K562 (cell line): ENCODE measurements around the gene ETS2. TPM values are rescaled to one million over a fixed set of nuclear protein-coding genes. Genes with fewer than 3 reads are reported as not detected.
A peak's percentile ranks its signal among the peaks of the same experiment; 100 is the strongest.

Experiments
- ATAC-seq: fragments of 200-7000 bp; cut with Tn5 transposase; 3 replicates; pipeline ENCODE4 v1.9.1; 2020; ENCODE audit warnings: moderate library complexity
- BruUV-seq: library from RNA; stranded (reverse); fragments of 400-500 nt; replicated peaks from 2 replicates; lab custom pipeline; 2021; lab: Mats Ljungman, UMichigan
- CTCF ChIA-PET: fragments of 300-600 bp; formaldehyde crosslinking; extraction: SDS; loops from one replicate; lab custom pipeline; 2021; ENCODE audit warnings: low intra/inter-chr PET ratio; lab: Yijun Ruan, JAX
- POLR2A ChIA-PET: fragments of 300-600, 350-650 bp; sonication (Branson Sonifier 250); formaldehyde crosslinking; extraction: SDS; loops from one replicate; lab custom pipeline; 2021; ENCODE audit warnings: antibody characterized with exemption, inconsistent platforms; lab: Yijun Ruan, JAX
- DNase-seq, 4 experiments: peaks; one replicate each; pipeline versions ENCODE4 v3.0.0 to v3.0.0-alpha.2; 2011 to 2018; ENCODE audit warnings: low spot score in 3 of 4, mixed read lengths in 3 of 4; ENCODE audit errors: extremely low read depth in 1 of 4
- FAIRE-seq: peaks from 2 replicates; lab custom pipeline; 2011; peaks lifted over from hg19 to GRCh38; lab: Jason Lieb, UNC
- H2AFZ ChIP-seq: 2 replicates; pipeline ENCODE4 v1.6.0; 2011; ENCODE audit warnings: low read depth, low read length, control low read depth, inconsistent platforms
- H3K27ac ChIP-seq: fragments of 200-600 bp; 3 replicates; pipeline ENCODE4 v1.8.0; 2011; ENCODE audit warnings: low read depth, mild to moderate bottlenecking, control low read depth, inconsistent platforms, low read length, moderate library complexity, mixed read lengths; ENCODE audit errors: extremely low read depth
- H3K27me3 ChIP-seq, 2 experiments: fragments of 300-600 bp in 1 of 2; 2 replicates in 1 of 2; 3 replicates in 1 of 2; pipeline versions ENCODE4 v1.6.0 to v1.8.0; 2011; ENCODE audit warnings: inconsistent platforms in 2 of 2, low read length in 2 of 2, mild to moderate bottlenecking in 1 of 2, mixed read lengths in 1 of 2, moderate library complexity in 1 of 2; ENCODE audit not compliant: control insufficient read depth in 2 of 2, insufficient read depth in 2 of 2
- H3K36me3 ChIP-seq: fragments of 300-600 bp; 3 replicates; pipeline ENCODE4 v1.8.0; 2011; ENCODE audit warnings: mild to moderate bottlenecking, low read length, inconsistent platforms; ENCODE audit not compliant: control insufficient read depth, insufficient read depth
- H3K4me1 ChIP-seq, 2 experiments: fragments of 200-600 bp in 1 of 2; replicated peaks in 1 of 2; 2 replicates in 1 of 2; 3 replicates in 1 of 2; pipeline versions ENCODE4 v1.5.1 to v1.8.0; 2011; ENCODE audit warnings: inconsistent platforms in 2 of 2, low read length in 2 of 2, mild to moderate bottlenecking in 1 of 2, mixed read lengths in 1 of 2, moderate library complexity in 1 of 2; ENCODE audit not compliant: control insufficient read depth in 2 of 2, insufficient read depth in 2 of 2
- H3K4me2 ChIP-seq: 2 replicates; pipeline ENCODE4 v1.6.1; 2011; ENCODE audit warnings: low read length, control low read depth, inconsistent platforms, mixed read lengths; ENCODE audit not compliant: insufficient read depth
- H3K4me3 ChIP-seq: fragments of 200-600 bp; sonication (generic), shearing (Covaris generic); 2 replicates; pipeline ENCODE4 v1.5.1; 2016; ENCODE audit warnings: control low read depth, inconsistent platforms
- H3K79me2 ChIP-seq: fragments of 200-600 bp; 3 replicates; pipeline ENCODE4 v1.8.0; 2011; ENCODE audit warnings: low read length, inconsistent platforms; ENCODE audit not compliant: control insufficient read depth, insufficient read depth
- H3K9ac ChIP-seq, 2 experiments: 2 replicates each; pipeline versions ENCODE4 v1.6.0 to v1.6.1; 2011; ENCODE audit warnings: low read depth in 2 of 2, low read length in 2 of 2, control low read depth in 1 of 2, inconsistent platforms in 1 of 2, mild to moderate bottlenecking in 1 of 2, mixed read lengths in 1 of 2; ENCODE audit not compliant: insufficient read depth in 1 of 2
- H3K9me1 ChIP-seq: one replicate; pipeline ENCODE4 v1.6.0; 2011; ENCODE audit warnings: inconsistent platforms, mild to moderate bottlenecking, low read length, moderate library complexity; ENCODE audit not compliant: control insufficient read depth, insufficient read depth
- H3K9me3 ChIP-seq: replicated peaks from 2 replicates; pipeline ENCODE4 v1.5.1; 2011; ENCODE audit warnings: low read depth, low read length, inconsistent platforms; ENCODE audit not compliant: control insufficient read depth, insufficient read depth
- H4K20me1 ChIP-seq: replicated peaks from 2 replicates; pipeline ENCODE4 v1.6.1; 2011; ENCODE audit warnings: low read length, inconsistent platforms, mixed read lengths; ENCODE audit not compliant: control insufficient read depth, insufficient read depth
- BHLHE40 ChIP-seq: IDR thresholded peaks from 2 replicates; pipeline ENCODE4 v1.6.1; 2011; ENCODE audit warnings: low read length, improper control_type of control experiment
- E2F3 ChIP-seq: fragments of 250-450 bp; sonication (Bioruptor Pico); IDR thresholded peaks from 2 replicates; pipeline ENCODE4 v1.4.0; 2020; ENCODE audit warnings: mild to moderate bottlenecking
- FOS ChIP-seq: IDR thresholded peaks from 3 replicates; pipeline ENCODE4 v1.6.1; 2011; ENCODE audit not compliant: insufficient read length; ENCODE audit errors: extremely low read depth
- GABPB2 ChIP-seq: fragments of 250-450 bp; sonication (Bioruptor Pico); conservative IDR thresholded peaks from 2 replicates; pipeline ENCODE4 v1.5.1; 2021; ENCODE audit warnings: mild to moderate bottlenecking
- GTF2A2 ChIP-seq: IDR thresholded peaks from 2 replicates; pipeline ENCODE4 v1.6.1; 2016; ENCODE audit warnings: mild to moderate bottlenecking, missing genetic modification characterization, missing compliant biosample characterization
- MAFG ChIP-seq: fragments of 450-650 bp; conservative IDR thresholded peaks from 2 replicates; pipeline ENCODE4 v1.6.1; 2016; ENCODE audit warnings: missing genetic modification characterization, missing compliant biosample characterization
- NFIC ChIP-seq: fragments of 450-650 bp; IDR thresholded peaks from 2 replicates; pipeline ENCODE4 v1.6.1; 2017; ENCODE audit warnings: mild to moderate bottlenecking, inconsistent platforms
- RFX1 ChIP-seq: fragments of 450-650 bp; IDR thresholded peaks from 2 replicates; pipeline ENCODE4 v1.6.1; 2016; ENCODE audit warnings: mild to moderate bottlenecking, moderate library complexity
- TAF9B ChIP-seq: fragments of 450-650 bp; IDR thresholded peaks from 2 replicates; pipeline ENCODE4 v1.6.1; 2018; ENCODE audit warnings: mild to moderate bottlenecking; ENCODE audit not compliant: partially characterized antibody
- TEAD1 ChIP-seq, 2 experiments: fragments of 450-650 bp in 1 of 2; sonication (generic) in 1 of 2; formaldehyde crosslinking; IDR thresholded peaks; 2 replicates each; pipeline versions ENCODE4 v1.4.0 to v1.8.0; 2020 to 2022; ENCODE audit warnings: mild to moderate bottlenecking in 2 of 2, missing genetic modification reagents in 1 of 2
- TRIM28 ChIP-seq: fragments of 450-650 bp; IDR thresholded peaks from 2 replicates; pipeline ENCODE4 v1.6.1; 2017
- ZBTB1 ChIP-seq: sonication (generic); formaldehyde crosslinking; IDR thresholded peaks from 2 replicates; pipeline ENCODE4 v1.8.1; 2023; ENCODE audit warnings: missing genetic modification reagents, low read depth, mild to moderate bottlenecking, borderline replicate concordance
- ZBTB7A ChIP-seq: IDR thresholded peaks from 2 replicates; pipeline ENCODE4 v1.6.1; 2011; ENCODE audit warnings: low read depth, mild to moderate bottlenecking, low read length, moderate library complexity, borderline replicate concordance; ENCODE audit not compliant: control insufficient read depth
- ZNF134 ChIP-seq: fragments of 250-450 bp; sonication (Bioruptor Pico); conservative IDR thresholded peaks from 2 replicates; pipeline ENCODE4 v1.4.0; 2020
- ZNF174 ChIP-seq: fragments of 250-450 bp; sonication (Bioruptor Pico); IDR thresholded peaks from 2 replicates; pipeline ENCODE4 v1.4.0; 2020; ENCODE audit warnings: mild to moderate bottlenecking
- ZNF197 ChIP-seq: fragments of 200-800 bp; sonication (Bioruptor generic); IDR thresholded peaks from 2 replicates; pipeline ENCODE4 v1.6.1; 2016; ENCODE audit warnings: low read depth, missing genetic modification characterization, missing compliant biosample characterization
- ZNF584 ChIP-seq: fragments of 200-800 bp; sonication (Bioruptor generic); IDR thresholded peaks from 2 replicates; pipeline ENCODE4 v1.6.1; 2016; ENCODE audit warnings: low read depth, mild to moderate bottlenecking, missing genetic modification characterization, missing compliant biosample characterization
- WGBS: fragments of 100-300 bp; shearing (Covaris generic); methylation state at CpG from one replicate; pipeline ENCODE4 v1.1.6; 2016; ENCODE audit warnings: low coverage, mixed read lengths; ENCODE audit not compliant: insufficient coverage; ENCODE audit errors: missing lambda C conversion rate; 5-methylcytosine and 5-hydroxymethylcytosine counted together
- in situ Hi-C: fragments of 300-500 bp; cut with MboI; formaldehyde crosslinking; loops from 4 replicates; pipeline ENCODE4 v1.15.0; 2018; ENCODE audit warnings: inconsistent platforms, mixed read lengths
- intact Hi-C: fragments of 100-400 bp; cut with micrococcal nuclease; formaldehyde crosslinking; loops from 2 replicates; pipeline ENCODE4 v1.14.2; 2022
- polyA plus RNA-seq, 8 experiments: library from polyadenylated mRNA; depleted of rRNA in 4 of 8; stranded (reverse) in 5 of 8; unstranded in 3 of 8; fragments of >200 nt; fragmentation: Nextera tagmentation in 2 of 8; fragmentation: Illumina TruSeq in 1 of 8; extraction: Ambion mirVana in 2 of 8; extraction: Trizol in 1 of 8; gene quantifications; 2 replicates each; pipeline versions ENCODE4 v1.2.1 to v1.2.3, GENCODE V29; 2011 to 2014; ENCODE audit warnings: inconsistent platforms in 1 of 8, missing spikeins in 1 of 8
- total RNA-seq, 7 experiments: library from RNA; depleted of rRNA in 6 of 7; stranded (reverse); fragments of >200 nt in 6 of 7; fragmentation: Illumina TruSeq in 2 of 7; extraction: Trizol in 2 of 7; gene quantifications; 2 replicates each; pipeline versions ENCODE4 v1.2.1 to v1.2.3, GENCODE V29; 2011 to 2021; ENCODE audit warnings: low replicate concordance in 1 of 7
- TF ChIP-seq, protein P1 (sequence below): fragments of 450-650 bp; formaldehyde crosslinking; IDR thresholded peaks from 2 replicates; pipeline ENCODE4 v1.4.0; 2020; ENCODE audit warnings: mild to moderate bottlenecking, moderate library complexity
- TF ChIP-seq, protein P2 (sequence below): IDR thresholded peaks from 2 replicates; pipeline ENCODE4 v1.6.1; 2016; ENCODE audit warnings: missing genetic modification characterization, missing compliant biosample characterization

The ETS2 gene
- total and polyA plus RNA-seq, 9 of the 15 experiments (the other 6 are each of a cell fraction or from before 2014, with no cell fraction given): 1.7 to 24.4 (median 12.2) TPM

DNA sequence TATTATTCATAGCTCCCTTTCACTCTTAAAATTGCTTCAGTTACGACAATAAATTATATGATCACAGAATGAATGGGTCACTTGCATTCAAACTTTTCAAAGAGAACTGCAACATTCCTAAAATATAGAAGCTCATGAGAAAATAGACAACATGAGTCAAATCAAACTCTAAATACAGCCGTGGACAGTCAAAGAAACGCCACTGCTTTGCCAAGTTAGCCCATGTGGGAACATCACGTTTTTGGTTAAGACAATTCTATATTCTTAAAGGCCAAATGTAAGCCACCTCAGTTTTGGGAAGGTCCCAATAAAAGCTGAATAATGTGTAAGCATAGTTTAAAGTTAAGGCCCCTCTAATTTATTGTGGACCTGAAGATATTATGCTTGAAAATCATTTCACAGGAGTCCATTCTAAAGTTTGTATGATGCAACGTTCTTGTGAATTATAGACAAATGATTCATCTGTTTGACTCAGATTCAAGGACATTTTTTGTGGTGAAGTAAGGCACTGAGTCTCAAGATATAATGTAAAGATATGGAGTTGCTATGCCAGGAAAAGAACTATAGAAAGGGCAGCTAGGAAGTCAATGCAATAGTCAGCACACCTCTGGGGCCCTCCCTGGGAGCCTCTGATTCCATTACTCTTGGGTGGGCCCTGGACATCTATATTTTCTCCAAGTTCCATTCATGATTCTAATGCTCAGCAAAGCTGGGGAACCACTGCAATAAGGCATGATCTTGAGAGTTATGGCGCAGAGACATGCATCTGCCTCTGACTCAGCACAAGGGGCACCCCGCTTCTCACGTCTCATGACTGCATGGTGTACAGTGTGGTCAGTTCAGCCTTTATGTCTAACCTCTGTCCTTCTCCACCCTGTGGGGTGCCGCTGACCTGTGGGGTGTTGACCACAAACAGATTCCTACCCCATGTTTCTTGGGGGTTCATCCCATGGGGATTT is 33.9 kb downstream of the ETS2 start:
- no peaks in the 10 kb centered on the region for H3K27me3 ChIP-seq
- ChIA-PET CTCF (no interaction called here), POLR2A (interaction anchor here (0.8 to 2.2 kb wide), 6 partner anchors 8 to 15 kb away, joined by 3 to 12 read pairs (median 5); no protein-coding TSS in a partner anchor)
- in situ Hi-C loops: no loop called here
- WGBS: 33% methylated on average over 9 of the region's 9 CpGs
- no peak overlapping the region for H3K4me2 ChIP-seq
- BruUV-seq: no TSS peak
- H2AFZ ChIP-seq: peak overlapping the region; percentile 35; the same call in 1 of the 2 replicates
- no peaks in the 10 kb centered on the region for H3K9me3 ChIP-seq
- H3K4me3 ChIP-seq: no peak overlapping the region
- H4K20me1 ChIP-seq: no peaks in the 10 kb centered on the region
- H3K9ac ChIP-seq: no peak overlapping the region; a peak in 1 of 4 replicates
- ATAC-seq (peak; percentile 65), DNase-seq (peak in 1 of 4 experiments; percentile 39), FAIRE-seq (no peak)
- H3K27ac ChIP-seq: peak overlapping the region; percentile 5; the same call in 1 of the 3 replicates
- peaks cover 8 to 17% of the 10 kb centered on the region in 2 experiments; a peak in 3 of 5 replicates for H3K4me1 ChIP-seq
- H3K36me3 ChIP-seq: no peaks in the 10 kb centered on the region
- intact Hi-C loops: no loop called here
- no peaks in the 10 kb centered on the region for H3K79me2 ChIP-seq
- H3K9me1 ChIP-seq: no peaks in the 10 kb centered on the region
- TF ChIP-seq NFIC (no peak), FOS (no peak), ZNF197 (CRISPR knock-in tag) (peak; percentile 64; the same call in 1 of the 2 replicates), ZBTB7A (no peak), TAF9B (no peak), BHLHE40 (peak; percentile 20; the same call in 1 of the 2 replicates), E2F3 (CRISPR knock-in tag) (peak; percentile 14; the same call in 1 of the 2 replicates), GTF2A2 (tag) (0 out of 2 replicates have a peak, but pooled peaks have one; percentile 43), GABPB2 (CRISPR knock-in tag) (no peak), RFX1 (no peak), ZNF134 (CRISPR knock-in tag) (no peak), ZNF174 (CRISPR knock-in tag) (0 out of 2 replicates have a peak, but pooled peaks have one; percentile 28), TRIM28 (no peak), ZNF584 (CRISPR knock-in tag) (peak; percentile 76; the same call in 1 of the 2 replicates), MAFG (tag) (peak; percentile 71; the same call in 1 of the 2 replicates), TEAD1 (CRISPR knock-in tag; IDR thresholded peaks at IDR 0.05) (0 out of 4 replicates have a peak, but pooled peaks of 1 of the 2 experiments have one; percentile 33), ZBTB1 (no peak)
- TF ChIP-seq, protein P1, sequence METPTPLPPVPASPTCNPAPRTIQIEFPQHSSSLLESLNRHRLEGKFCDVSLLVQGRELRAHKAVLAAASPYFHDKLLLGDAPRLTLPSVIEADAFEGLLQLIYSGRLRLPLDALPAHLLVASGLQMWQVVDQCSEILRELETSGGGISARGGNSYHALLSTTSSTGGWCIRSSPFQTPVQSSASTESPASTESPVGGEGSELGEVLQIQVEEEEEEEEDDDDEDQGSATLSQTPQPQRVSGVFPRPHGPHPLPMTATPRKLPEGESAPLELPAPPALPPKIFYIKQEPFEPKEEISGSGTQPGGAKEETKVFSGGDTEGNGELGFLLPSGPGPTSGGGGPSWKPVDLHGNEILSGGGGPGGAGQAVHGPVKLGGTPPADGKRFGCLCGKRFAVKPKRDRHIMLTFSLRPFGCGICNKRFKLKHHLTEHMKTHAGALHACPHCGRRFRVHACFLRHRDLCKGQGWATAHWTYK: peak; percentile 65; the same call in 1 of the 2 replicates
- TF ChIP-seq, protein P2, sequence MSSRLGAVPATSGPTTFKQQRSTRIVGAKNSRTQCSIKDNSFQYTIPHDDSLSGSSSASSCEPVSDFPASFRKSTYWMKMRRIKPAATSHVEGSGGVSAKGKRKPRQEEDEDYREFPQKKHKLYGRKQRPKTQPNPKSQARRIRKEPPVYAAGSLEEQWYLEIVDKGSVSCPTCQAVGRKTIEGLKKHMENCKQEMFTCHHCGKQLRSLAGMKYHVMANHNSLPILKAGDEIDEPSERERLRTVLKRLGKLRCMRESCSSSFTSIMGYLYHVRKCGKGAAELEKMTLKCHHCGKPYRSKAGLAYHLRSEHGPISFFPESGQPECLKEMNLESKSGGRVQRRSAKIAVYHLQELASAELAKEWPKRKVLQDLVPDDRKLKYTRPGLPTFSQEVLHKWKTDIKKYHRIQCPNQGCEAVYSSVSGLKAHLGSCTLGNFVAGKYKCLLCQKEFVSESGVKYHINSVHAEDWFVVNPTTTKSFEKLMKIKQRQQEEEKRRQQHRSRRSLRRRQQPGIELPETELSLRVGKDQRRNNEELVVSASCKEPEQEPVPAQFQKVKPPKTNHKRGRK (tag): no peak
